CD4-positive, alpha-beta T cell treated with Interleukin-17A for 4 hours (primary cell): Measurements from ENCODE around the gene ALPI.
"Not testable (repeated sequence)": the region's sequence is repeated elsewhere in the genome, so short reads cannot be mapped to it uniquely, and the experiment has no call there.

Source experiments
- DNase-seq: peaks from one replicate; pipeline ENCODE4 v3.0.0-alpha.2; 2020; ENCODE audit warnings: mixed read lengths

ALPI gene

DNA sequence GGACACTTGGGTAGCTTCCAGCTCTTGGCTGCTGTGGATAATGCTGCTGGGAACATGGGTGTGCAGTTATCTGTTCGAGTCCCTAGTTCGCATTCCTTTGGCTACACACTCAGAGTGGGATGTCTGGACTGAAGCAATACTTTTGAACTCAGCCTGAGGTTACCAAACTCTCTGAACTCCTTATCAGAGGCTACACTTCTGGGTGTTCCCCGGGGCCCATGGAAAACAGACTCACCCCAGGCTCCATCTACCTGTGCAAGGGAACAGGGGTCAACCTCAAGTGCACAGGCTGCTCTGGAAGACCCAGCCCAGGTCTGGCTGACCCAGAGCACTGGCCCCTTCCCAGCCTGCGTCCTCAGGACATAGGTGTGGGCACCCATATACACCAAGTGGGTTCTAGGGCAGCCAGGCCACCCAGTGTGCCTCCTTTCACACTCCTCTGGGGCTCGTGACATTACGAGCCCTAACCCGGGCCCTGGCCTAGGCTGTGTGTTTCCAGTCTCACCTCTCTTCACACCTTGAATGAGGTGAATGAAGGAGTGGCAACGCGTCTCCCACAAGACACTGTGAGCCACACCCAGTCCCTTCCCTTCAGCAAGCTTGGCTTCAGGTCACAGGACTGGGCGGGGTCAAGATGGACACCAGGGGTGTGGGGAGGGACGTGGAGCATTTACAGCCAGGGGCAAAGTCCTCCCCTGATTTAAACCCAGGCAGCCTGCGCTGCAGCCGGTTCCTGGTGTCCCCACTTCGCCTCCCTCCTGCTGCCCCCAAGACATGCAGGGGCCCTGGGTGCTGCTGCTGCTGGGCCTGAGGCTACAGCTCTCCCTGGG is at the start of gene ALPI:
TSS of gene ALPI (plus strand) at position 728 of the 830 bp plus-strand sequence. CDS start at position 775, 47 bp downstream.
- no peak for DNase-seq

DNA sequence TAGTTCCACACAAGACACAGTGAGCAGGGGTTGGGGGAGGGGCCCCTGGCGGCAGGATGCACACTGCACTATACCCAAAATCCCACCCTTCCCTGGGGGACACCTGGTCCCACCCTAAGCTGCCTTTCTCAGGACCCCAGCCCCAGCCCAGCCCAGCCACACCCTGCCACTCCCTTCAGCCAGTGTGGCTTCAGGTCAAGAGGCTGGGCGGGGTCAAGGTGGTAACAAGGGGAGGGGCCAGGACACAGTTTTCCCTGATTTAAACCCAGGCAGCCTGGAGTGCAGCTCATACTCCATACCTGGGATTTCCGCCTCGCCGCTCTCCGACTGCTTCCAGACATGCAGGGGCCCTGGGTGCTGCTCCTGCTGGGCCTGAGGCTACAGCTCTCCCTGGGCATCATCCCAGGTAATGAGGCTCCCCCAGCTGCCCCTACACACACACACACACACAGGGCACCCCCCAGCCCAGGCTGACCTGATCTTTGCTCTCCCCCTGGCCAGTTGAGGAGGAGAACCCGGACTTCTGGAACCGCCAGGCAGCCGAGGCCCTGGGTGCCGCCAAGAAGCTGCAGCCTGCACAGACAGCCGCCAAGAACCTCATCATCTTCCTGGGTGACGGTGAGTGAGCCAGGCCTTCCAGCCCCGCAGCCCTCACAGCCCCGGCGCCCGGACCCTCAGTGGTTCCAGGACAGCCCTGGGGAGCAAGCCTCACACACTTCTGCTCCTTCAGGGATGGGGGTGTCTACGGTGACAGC is 49.2 kb upstream of the ALPI start, which contains the start of gene ALPG:
TSS of gene ALPG (plus strand) at position 289 of the 755 bp plus-strand sequence. CDS start at position 340, 51 bp downstream.
- DNase-seq = no peak

DNA sequence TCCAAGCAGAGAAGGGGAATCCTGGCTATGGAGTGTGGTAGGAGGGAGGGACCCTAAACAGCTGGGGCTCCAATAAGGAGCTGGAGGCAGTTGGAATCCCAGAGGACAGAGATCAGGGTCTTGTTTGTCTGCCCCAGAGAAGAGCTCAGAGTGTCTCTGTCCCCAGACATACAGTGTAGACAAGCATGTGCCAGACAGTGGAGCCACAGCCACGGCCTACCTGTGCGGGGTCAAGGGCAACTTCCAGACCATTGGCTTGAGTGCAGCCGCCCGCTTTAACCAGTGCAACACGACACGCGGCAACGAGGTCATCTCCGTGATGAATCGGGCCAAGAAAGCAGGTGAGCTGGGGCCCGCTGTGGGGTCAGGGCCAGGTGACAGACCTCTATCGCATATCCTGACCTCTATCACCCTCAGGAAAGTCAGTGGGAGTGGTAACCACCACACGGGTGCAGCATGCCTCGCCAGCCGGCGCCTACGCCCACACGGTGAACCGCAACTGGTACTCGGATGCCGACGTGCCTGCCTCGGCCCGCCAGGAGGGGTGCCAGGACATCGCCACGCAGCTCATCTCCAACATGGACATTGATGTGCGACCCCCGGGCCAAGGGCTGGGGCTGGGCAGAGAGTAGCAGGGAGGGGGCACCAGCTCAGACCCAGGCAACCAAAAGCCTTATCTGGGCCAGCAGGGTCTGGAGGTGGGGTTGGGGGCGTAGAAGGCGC is 48.4 kb upstream of the ALPI start:
- not testable (repeated sequence) for DNase-seq

DNA sequence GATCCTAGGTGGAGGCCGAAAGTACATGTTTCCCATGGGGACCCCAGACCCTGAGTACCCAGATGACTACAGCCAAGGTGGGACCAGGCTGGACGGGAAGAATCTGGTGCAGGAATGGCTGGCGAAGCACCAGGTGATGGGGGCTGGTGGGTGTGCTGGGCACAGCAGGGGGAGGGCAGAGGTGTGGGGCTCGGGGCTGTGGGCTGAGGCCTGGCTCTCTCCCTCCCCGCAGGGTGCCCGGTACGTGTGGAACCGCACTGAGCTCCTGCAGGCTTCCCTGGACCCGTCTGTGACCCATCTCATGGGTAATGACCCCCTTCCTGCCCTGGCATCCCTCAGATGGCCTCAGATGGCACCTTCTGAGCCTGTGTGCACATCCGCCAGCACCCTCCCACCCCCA is 47.7 kb upstream of the ALPI start:
- not testable (repeated sequence) for DNase-seq

DNA sequence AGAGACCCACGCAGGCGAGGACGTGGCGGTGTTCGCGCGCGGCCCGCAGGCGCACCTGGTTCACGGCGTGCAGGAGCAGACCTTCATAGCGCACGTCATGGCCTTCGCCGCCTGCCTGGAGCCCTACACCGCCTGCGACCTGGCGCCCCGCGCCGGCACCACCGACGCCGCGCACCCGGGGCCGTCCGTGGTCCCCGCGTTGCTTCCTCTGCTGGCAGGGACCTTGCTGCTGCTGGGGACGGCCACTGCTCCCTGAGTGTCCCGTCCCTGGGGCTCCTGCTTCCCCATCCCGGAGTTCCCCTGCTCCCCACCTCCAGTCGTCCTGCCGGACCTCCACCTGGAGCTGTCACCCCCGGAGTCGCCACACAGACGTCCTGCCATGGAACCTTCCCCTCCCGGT is 46.3 kb upstream of the ALPI start:
- not testable (repeated sequence) for DNase-seq

DNA sequence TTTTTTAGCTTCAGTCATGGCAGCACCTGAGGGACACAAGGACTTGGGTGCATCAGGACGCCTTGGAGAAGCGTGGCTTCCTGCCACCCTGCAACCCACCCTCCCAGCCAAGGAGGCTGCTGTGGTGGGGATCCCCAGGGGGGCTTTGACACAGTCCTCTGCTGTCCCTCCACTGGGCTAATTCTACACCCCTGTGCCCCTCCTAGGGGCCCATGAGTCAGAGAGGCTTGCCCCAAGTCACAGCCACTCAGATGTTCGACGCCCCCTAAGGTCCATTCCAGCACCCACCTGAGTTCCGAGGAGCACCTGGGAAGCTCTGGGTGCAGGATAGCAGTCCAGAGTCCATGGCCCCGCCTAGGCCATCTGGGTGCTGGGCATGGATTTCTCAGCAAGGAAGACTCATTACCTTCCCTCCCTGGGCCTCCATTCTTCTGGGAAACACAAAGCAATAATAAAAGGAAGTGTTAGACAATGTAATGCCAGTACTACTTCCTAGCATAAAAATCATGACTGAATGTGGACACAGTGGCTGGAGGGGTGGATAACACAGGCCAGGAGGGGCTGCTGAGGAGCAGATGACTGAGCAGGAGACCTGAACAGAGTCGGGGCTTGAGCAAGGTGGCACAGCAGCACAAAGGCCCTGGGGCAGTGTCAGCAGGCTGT is 45.6 kb upstream of the ALPI start:
- no peak for DNase-seq

DNA sequence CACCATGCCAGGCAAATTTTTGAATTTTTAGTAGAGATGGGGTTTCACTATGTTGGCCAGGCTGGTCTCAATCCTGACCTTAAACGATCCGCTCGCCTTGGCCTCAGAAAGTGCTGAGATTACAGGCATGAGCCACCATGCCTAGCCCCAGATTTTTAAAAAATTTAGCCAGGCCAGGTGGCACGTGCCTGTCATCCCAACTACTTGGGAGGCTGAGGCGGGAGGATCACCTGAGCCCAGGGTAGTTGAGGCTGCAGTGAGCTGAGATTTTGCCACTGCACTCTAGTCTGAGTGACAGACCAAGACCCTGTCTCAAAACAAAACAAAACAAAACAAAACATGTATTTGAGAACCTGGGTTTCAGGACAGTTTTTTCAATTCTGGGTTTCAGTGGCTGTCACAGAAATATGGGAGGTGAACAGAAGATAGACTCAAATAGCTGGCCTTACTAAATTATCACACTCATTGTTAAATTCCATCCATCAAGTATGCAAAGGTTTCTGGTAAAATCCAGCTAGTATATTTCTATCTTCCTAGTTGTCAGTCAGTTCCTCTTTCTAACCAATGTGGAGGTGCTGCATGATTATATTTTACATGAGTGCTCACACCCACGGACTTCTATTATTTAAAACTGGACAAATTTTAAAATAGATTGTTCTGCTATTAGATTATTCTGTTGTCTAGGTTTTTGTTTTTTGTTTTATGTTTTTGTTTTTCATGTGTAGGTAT is 43.9 kb upstream of the ALPI start:
- DNase-seq = no peak

DNA sequence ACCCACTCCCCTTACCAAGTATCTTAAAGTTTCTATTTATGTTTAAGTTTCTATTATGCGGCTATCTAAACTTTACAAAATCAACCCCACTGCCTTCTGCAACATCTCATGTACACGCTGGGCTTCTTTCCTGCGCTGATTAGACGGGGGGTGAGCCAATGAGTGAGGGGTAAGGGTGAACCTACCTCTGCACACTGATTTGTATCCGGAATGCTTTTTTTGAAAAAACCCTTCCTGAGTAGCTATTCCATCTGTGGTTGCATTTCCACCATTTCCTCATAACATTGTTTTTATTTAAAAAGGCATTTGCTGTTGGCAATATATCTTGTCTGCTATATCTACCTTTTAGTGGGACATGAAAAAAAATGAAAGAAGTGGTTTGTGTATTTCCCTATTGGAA is 43.0 kb upstream of the ALPI start:
- no peak for DNase-seq

DNA sequence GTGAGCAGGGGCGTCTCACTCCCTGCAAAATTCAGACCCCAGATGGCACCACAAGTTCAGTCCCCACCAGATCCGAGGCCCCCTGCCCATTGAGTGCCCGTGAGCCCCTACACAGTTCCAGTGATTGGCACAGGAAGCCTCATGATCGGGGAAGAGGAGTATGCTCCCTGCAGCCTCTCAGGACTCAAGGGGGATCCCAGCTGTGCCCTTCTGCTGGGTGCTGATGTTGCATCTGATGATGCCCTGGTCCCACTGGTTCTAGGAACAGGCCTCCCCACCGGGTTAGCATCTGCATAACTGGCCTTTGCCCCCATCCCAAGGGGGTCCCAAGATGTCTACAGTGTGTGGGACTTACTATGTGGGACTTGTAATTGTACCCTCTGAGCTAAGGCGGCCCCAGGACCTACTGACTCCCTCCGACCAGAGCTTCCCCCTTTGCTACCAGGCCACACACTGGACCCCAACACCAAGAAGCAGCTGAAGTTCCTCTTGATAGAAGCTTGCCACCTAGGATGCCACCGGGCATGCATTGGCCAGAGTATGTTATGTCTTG is 40.7 kb upstream of the ALPI start:
- no peak for DNase-seq

DNA sequence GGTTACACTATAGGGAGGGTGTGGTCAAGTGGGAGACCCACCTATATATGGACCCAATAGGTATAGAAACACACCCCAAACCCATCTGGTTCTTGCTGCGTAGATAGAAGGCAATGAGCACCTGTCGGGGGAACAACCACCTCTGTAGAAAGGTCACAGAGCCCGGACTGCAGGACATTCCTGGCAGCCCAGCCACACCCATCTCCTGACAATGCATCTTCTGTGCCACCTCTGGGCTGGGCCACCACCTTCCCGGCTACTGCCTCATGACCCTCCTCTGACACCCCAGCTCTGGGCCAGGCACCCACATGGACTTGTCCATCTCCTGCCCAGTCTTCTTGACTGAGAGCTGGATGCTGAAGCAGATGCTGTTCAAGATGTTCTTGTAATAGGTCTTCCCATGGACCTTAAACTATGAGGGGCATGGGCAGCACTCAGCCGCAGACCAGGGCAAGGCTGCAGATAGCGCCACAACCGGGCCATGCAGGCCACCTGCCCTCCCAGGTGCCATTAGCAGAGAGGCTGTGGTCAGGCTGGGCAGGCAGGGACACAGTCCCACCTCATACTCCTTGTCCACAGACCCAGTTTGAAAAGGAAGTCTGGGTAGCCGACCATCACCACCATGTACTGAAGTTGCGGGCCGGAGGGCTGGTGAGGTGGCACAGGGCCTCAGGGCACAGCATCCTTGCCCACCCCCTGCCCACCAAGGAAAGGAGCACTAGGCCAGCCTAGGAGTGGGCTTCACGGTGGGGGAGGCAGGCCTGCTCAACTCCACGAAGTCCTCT is 40.0 kb upstream of the ALPI start:
- no peak for DNase-seq

DNA sequence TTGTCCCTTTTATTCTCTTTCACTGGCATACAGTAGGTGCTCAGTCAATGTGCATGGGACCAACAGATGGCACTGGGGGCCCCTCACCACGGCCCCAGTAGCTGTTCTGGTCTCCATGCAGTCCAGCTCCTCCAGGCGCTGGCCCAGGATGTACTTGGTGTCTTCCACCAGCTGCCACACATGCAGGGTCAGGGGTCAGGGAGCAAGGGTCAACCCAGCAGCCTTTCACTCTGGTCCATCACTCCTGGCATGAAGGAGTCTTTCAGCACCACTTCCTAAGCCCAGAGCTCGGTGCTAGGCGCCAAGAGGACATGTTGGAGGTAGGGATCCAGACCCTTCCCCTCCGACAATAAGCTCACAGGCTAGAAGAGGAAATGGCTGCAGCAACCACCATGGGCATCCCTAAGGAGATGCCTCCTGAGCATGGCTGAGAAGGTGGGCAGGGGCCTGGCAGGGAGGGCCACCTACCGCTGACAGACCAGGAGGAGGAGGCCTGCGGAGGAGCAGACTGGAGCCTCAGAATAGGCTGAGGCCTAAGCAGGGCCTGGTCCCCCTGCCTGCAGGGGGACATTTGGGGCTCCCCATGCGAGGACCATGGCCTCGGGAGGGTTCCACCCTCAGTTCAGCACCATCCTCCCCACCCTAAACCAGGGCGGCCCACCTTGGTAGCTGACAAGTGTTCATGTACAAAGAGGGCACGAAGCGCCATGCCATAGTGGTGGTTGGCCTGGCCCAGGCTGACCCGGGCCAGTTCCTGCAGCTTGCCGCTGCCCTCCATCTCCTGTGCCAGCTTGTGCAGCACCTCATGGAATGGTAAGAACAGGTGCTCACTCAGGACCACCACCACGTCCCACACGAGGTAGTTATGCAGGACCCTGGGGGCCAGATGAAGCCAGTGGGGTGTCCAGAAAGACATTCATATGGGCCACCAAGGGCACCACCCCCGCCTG is 39.2 kb upstream of the ALPI start:
- DNase-seq = no peak

DNA sequence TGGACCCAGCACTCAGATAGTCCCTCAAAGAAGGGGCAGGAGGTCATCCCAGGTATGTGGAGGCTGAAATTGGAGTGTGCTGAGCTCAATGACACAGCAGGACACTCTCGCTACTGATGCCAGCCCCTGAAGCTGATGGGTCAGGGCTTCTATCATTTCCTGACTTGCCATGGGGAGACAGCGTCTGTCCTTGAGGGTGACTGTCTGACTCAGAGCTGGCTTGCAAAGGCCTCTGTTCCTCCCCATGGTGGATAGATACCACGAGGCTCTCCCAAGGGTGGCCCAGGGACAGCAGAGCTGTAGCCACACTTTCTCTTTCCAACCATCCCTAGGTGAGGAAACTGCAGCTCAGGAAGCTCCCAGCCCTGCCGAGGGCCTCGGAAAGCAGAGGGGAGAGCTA is 38.5 kb upstream of the ALPI start:
- DNase-seq = no peak

DNA sequence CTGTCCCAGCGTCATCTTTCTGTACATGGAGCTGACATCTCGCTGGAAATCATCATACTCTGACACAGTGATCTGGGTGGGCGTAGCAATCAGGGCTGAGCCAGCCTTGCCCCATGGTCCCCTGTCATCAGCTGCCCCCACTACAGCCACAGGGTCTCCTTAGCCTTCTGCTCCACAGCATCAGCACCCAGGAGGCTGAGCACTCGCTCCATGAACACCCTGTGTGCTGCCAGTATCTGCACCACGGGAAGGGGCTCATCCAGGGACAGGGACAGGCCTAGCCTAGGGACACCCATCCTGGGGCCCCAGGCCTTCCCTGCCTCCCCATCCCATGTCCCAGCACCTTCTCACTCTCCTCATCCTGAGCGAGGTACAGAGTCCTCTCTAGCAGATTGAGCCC is 37.9 kb upstream of the ALPI start:
- DNase-seq = no peak

DNA sequence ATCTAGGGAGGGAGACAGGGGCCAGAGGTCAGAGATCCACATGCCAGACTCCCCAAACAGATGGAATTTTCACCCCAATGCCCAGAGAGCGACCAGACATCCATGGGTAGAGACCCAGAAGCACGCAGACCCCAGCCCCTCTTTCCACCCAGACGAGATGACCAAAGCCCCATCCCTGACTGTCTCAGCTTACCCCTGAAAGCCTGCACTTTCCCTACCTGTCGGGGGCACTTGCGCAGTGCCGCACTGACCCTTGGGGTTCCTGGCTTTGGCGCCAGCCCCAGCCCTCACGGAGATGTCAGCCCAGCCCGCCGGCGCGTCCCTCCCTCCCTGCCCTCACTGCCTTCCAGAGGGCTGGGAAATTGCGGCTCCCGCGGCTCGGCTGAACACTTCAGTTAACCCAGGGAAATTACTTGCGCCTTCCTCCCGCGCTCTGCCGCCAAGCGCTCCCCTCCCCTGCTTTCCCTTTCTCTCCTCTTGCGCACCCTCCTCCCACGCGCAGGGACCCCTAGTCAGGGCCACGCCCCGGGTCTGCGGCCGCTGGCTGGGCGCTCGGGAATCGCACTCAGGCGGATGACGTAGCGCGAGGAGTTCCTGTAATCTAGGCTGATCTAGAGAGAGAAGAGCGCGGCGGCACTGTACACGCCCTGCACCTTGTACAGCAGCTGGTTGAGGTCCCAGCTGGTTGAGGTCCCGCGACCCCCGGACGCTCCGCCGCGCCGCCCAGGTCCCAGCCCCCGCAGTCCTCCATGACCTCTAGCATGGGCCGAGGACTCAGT is 37.3 kb upstream of the ALPI start:
- DNase-seq = no peak

DNA sequence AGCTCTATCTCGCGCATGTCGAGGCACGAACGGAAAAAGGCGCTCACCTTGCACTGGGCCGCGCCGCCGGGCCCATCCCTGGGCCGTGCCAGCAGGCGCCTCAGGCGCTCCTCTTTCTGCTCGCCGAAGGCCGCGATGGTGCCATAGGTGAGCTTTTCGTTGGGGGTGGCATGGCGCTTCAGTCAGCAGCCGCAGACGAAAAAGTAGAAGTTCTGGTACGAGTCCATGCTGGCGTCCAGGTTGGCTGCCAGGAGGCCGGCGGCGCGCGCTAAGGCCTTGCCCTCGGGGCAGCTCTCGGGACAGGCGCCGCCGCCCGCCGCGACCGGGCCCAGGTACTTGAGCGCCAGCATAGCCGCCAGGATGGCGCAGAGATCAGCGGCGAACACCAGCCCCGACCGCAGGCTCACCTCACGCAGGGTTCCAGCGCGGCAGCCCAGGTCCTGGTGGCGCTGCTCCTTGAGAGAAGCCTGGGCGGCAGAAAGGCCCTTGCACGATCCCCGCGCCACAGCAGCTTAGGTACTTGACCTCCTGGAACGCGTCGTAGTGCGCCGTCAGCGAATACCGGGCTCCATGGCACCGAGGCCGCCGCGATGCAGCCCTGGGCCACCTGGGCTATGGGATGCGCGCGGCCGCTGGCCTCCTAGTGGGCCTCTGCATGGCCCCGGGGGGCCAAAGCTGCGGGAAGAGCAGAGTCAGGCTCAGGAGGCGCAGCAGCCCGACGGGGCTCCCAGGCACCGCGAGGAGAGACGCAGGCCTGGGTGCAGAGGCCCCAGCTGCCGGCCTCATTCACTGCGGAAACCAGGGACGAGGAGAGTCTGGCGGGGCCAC is 36.5 kb upstream of the ALPI start:
- no peak for DNase-seq

DNA sequence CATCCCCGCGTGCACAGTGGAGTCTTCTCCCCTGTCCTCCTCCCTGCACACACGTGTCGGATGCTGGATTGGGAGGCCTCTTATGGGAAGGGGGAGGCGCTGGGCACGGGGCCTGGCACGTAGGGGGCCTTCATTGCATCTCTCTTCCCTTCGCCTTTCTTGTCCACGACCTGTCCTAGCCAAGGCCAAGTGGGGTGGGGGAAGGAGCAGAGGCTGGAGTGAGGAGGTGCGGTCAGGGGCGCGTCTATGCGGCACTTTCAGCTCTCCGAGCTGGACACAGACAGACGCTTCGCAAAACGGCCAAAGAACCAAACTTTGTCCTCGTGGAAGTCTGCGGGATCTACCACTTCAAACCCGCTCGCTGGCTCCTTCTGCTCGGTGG is 35.9 kb upstream of the ALPI start:
- no peak for DNase-seq

DNA sequence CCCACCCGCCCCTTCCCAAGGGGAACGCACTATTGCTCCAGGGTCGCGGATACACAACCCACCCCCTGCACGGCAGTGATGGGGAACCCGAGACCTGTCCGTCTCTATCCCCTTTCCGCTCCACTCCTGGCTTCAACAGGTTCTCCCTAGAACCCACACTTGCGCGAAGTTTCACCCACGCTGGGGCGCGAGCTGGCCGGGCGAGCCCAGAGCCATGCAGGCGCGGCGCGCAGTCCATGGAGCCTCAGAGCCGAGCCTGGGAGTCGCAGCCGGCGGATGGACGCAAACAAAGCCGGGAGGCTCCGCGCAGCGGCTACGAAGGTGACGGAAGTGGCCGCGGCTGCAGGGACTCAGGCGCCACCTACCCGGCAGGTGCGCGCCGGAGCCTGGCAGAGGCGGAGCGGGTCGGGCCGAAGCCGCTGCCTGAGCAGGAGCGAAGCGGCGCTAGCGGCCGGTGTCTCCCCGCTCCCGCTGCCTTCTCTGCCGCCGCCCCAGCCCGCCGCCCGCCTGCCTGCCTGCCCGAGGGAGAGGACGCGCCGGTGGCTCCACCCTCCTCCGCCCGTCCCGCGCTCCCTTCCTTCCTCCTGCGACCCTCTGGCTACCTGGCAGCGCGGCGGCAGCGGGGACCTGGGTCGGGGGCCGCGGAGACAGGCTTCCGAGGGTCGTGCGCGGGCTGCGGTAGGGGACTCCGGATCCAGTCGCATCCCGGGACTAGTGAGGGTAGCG is 35.3 kb upstream of the ALPI start:
- peak; percentile 32 for DNase-seq
